ENCODE measurements around the gene SGMS1.
"Not testable (repeated sequence)": the region's sequence is repeated elsewhere in the genome, so short reads cannot be mapped to it uniquely, and the experiment has no call there.

Gene SGMS1

GRCh38 chr10:50578949-50579348 lies 44.8 kb downstream of the SGMS1 start:
- DNase-seq: no peak

- DNase-seq: no peak
These were observed 45.9 kb downstream of the SGMS1 start for GRCh38 chr10:50577681-50578350.

GRCh38 chr10:50577010-50577409 lies 46.7 kb downstream of the SGMS1 start:
- no peak for DNase-seq

- DNase-seq: no peak
These were observed 47.4 kb downstream of the SGMS1 start for GRCh38 chr10:50576245-50576815.

- DNase-seq: no peak
These were observed 48.1 kb downstream of the SGMS1 start for GRCh38 chr10:50575477-50576244.

GRCh38 chr10:50574931-50575330 lies 48.8 kb downstream of the SGMS1 start:
- DNase-seq: no peak

GRCh38 chr10:50574305-50574704 lies 49.5 kb downstream of the SGMS1 start:
- DNase-seq: no peak

- DNase-seq: no peak
These were observed 51.7 kb downstream of the SGMS1 start for GRCh38 chr10:50572017-50572491.

- not testable (repeated sequence) for DNase-seq
These were observed 55.0 kb downstream of the SGMS1 start for GRCh38 chr10:50568750-50569149.

GRCh38 chr10:50567384-50567783 lies 56.4 kb downstream of the SGMS1 start:
- DNase-seq: no peak

GRCh38 chr10:50566150-50566549 lies 57.6 kb downstream of the SGMS1 start:
- DNase-seq: no peak

GRCh38 chr10:50565301-50566083 lies 58.3 kb downstream of the SGMS1 start:
- DNase-seq: no peak

GRCh38 chr10:50563906-50564305 lies 59.9 kb downstream of the SGMS1 start:
- DNase-seq: no peak

GRCh38 chr10:50561816-50562215 lies 61.9 kb downstream of the SGMS1 start:
- DNase-seq: no peak

GRCh38 chr10:50561266-50561665 lies 62.5 kb downstream of the SGMS1 start:
- no peak for DNase-seq

- no peak for DNase-seq
These were observed 63.4 kb downstream of the SGMS1 start for GRCh38 chr10:50560370-50560769.

GRCh38 chr10:50558371-50558770 lies 65.4 kb downstream of the SGMS1 start:
- DNase-seq: no peak

GRCh38 chr10:50557130-50557682 lies 66.5 kb downstream of the SGMS1 start:
- no peak for DNase-seq

- DNase-seq: no peak
These were observed 67.3 kb downstream of the SGMS1 start for GRCh38 chr10:50556237-50557120.

- DNase-seq: no peak
These were observed 68.7 kb downstream of the SGMS1 start for GRCh38 chr10:50554995-50555568.

- DNase-seq: no peak
These were observed 69.3 kb downstream of the SGMS1 start for GRCh38 chr10:50554376-50554994.

All from stimulated activated CD4-positive, alpha-beta T cell treated with anti-CD3 and anti-CD28 coated beads, Interleukin-4, amount 100 ng/mL, for 4 hours (primary cell).